ENCODE measurements around the gene KCNF1.

Gene KCNF1

DNA sequence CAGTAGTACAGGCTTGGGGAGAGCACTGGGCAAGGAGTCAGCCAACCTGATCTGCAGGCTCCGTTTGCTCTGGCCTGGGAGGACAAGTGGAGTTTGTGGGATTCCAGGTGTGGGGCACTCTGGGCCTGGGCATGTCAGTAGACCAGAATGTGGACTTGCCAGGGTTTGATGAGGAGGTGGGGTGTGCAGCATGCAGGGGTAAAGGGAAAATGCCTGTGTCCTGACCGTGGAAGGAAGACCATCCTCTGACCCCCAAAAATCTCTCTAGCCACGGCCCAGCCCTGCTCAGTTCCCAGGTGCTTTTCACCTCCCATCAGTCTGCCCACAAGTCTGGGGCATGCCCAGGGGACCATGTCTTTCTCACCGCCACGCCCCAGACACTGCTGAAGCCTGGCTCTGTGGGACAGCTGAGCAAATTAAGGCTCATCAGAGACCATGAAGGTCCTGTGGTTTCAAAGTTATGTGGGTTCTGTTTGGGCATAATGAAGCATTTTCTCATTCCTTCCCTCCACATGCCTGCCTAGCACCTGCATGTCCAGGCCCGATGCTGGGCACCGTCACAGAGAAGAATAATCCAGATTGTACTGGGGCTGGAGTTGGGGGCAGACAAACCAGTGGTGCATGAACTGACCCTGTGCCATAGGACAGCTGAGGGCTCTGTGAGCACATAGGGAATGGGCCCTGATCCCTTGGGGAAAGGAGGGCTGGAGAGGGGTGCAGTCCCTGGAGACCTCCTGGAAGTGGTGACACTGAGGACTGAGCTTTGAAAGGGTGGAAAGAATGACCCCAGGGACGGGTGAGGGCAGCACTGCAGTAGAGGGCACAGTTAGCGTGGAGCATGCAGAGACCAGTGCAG lies 6.5 kb upstream of the KCNF1 start:
- no peak for DNase-seq

DNA sequence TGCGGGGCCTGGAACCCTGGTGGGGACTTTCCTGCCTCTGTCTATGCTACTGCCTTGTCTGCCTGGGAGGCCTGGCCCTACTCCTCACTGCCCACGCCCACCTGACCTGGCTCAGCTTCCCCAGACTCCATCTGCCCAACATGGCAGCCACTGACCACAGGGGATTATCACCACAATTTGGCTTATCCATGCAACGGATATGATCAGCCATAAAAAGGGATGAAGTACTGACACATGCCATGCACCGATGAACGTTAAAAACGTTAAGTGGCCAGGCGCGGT lies 5.9 kb upstream of the KCNF1 start:
- no peak for DNase-seq

GRCh38 chr2:10906926-10907625 lies 4.7 kb upstream of the KCNF1 start:
- no peak for DNase-seq

GRCh38 chr2:10908195-10908594 lies 3.5 kb upstream of the KCNF1 start:
- DNase-seq, result no peak

- DNase-seq, result no peak
These were observed 2.4 kb upstream of the KCNF1 start for GRCh38 chr2:10909050-10909995.

DNA sequence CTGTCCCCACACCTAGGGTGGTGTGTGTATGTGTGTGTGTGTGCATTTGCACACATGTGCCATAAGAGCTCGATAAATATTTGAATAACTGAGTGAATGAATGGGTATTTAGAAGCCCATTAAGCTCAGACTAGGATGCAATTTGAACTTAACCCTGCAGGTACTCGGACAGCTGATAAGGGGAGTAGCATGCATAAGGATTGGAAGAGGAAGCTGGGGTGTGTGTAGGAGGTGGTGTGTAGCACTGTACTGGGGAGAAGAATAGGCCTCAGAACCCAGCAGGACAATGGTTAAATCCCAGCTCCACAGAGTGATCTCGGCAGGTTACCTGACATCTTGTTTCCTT lies 1.8 kb upstream of the KCNF1 start:
- DNase-seq, result no peak

DNA sequence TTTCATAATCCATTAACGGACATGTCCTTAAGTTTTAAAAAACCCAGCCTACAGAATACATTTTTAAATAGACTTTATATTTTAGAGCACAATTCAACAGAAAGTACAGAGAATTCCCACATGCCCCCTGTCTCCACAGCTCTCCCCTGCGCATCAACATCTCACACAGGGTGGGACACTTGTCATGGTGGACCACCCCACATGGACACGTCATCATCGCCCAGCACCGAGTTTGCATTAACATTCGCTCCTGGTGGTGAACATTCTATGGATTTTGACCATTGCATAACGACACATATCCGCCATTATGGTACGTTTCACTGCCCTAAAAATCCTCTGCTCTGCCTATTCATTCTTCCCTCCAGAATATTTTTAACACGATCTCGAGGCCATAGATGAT lies 1.1 kb upstream of the KCNF1 start:
- no peak for DNase-seq

- no peak for DNase-seq
These were observed 470 bp downstream of the KCNF1 start for GRCh38 chr2:10912076-10912731.

DNA sequence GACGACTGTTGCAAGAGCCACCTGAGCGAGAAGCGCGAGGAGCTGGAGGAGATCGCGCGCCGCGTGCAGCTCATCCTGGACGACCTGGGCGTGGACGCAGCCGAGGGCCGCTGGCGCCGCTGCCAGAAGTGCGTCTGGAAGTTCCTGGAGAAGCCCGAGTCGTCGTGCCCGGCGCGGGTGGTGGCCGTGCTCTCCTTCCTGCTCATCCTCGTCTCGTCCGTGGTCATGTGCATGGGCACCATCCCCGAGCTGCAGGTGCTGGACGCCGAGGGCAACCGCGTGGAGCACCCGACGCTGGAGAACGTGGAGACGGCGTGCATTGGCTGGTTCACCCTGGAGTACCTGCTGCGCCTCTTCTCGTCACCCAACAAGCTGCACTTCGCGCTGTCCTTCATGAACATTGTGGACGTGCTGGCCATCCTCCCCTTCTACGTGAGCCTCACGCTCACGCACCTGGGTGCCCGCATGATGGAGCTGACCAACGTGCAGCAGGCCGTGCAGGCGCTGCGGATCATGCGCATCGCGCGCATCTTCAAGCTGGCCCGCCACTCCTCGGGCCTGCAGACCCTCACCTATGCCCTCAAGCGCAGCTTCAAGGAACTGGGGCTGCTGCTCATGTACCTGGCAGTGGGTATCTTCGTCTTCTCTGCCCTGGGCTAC lies 1.2 kb downstream of the KCNF1 start:
- no peak for DNase-seq

GRCh38 chr2:10913501-10914271 lies 2.0 kb downstream of the KCNF1 start:
- no peak for DNase-seq

DNA sequence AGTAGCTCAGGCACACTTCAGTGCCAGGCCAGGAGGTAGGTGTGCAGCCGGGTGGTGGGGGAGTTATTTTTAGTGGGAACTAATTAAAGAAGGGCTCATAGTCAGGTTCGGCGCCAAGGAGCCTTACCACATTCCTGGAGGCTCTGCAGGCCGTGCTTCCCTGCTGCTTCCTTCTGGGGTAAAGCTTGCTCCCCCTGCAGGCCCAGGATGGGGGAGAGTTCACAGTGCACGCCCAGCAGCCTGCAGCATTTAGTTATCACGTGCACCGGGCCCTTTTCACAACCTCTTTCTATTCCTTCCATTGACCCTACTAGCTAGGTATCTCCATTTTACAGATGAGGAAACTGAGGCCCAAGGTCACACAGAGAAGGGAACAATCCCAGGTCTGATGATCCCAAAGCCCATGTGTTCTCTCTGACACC lies 2.5 kb downstream of the KCNF1 start:
- no peak for DNase-seq

- DNase-seq, result no peak
These were observed 3.5 kb downstream of the KCNF1 start for GRCh38 chr2:10915236-10915635.

DNA sequence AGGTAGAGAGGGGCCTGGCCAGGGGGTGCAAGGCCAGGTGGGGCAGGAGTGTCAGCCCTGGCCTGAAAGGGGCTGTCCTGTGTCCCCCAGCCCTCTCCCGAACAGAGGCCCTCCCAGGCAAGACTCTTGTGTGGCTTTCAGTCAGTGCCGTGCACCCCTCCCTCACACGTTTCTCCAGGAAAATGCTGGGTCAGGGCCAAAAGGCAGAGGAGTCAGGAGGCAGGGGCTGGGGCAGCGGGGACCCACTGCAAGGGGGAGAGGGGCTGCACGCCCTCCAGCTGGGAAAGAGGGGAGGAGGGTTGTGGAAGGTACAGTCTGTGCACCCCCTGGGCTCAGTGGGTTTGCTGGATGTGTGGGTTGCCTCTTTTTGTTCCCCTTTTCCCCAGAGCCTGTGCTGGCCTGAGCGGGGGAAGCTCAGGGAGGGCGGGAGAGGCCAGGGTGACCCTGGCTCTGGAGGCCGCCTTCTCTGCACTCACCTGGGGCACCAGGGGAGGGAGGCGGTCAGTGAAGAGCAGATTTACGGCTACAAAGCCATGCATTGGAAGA lies 4.1 kb downstream of the KCNF1 start:
- DNase-seq, result no peak

DNA sequence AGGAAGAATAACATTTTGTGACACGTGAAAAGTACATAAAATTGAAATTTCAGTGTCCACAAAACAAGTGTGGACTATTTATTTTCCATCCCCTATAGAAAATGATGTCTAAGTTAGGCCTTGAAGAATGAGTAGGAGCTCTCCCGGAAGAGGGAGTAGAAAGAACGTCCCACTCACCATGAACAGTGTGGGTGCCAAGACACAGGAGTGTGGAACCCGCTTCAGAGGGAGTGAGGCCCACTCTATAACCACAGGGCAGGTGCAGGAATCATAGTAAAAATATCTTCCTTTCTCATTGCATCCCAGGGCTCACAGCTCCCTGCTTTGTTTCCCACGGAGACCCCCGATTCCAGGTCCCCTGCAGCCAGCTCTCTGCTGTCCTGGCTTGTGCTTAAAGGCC lies 5.2 kb downstream of the KCNF1 start:
- DNase-seq, result no peak

DNA sequence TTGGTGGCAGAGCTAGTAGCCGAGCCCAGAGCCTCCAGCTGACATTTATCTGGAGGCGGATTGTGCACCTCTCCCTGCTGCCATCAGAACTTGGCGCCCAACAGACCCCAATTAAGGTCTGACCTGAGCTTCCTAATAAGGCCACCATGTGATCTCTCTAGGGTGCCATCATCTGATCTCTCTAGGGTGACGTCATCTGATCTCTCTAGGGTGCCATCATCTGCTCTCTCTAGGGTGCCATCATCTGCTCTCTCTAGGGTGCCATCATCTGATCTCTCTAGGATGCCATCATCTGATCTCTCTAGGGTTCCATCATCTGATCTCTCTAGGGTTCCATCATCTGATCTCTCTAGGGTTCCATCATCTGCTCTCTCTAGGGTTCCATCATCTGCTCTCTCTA lies 6.2 kb downstream of the KCNF1 start:
- no peak for DNase-seq

DNA sequence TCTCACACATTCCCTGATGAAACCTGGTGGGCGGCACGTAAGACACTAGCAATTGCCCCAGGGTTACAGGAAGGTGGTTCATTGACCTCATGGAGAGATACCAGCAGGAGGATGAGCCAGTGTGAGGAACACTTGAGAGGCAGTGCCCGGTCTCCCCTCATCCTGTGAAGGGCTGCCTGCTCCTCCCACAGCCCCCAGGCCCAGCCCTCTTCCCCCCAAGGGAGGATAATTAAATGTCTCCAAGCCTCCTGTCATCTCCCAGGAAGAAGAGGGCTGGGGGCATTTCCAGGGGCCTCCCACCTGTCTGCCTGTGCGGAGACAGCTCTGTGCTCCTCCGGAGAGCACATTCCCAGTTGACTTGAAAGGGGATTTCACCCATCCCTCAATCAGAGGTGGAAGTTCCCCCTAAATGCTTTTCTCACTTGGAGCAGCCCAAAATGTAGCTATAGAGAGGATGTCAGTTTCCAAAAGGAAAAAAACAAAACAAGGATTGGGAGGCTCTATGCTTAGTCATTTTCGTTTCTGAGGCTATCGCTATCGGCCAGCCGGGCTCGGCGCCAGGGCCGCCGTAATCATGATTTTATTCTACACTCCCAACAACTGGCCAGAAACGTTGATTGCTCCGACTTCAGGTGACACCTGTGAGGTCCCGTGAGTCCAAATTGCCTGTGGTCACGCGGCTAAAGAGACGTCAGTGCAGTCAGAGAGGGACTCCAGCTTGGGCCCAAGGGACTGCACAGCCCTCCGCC lies 7.1 kb downstream of the KCNF1 start:
- peak; percentile 27 for DNase-seq

DNA sequence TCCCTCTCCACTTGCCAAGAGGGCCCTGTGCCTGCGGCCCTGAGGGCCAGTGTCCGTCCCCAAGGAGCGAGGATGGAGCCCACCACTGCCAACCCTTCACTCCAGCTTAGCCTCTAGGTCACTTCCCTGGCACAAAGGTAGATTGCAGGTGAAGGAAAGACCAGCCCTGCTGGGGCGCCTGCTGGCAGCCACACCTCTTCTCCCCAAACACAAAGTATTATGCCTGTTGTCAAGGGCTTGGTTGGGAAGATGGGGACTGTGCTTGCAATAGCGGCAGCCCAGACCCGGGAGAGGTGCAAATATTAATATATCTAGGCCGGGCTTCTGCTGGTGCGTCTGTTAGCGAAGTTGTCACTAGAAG lies 7.7 kb downstream of the KCNF1 start:
- DNase-seq, result no peak

DNA sequence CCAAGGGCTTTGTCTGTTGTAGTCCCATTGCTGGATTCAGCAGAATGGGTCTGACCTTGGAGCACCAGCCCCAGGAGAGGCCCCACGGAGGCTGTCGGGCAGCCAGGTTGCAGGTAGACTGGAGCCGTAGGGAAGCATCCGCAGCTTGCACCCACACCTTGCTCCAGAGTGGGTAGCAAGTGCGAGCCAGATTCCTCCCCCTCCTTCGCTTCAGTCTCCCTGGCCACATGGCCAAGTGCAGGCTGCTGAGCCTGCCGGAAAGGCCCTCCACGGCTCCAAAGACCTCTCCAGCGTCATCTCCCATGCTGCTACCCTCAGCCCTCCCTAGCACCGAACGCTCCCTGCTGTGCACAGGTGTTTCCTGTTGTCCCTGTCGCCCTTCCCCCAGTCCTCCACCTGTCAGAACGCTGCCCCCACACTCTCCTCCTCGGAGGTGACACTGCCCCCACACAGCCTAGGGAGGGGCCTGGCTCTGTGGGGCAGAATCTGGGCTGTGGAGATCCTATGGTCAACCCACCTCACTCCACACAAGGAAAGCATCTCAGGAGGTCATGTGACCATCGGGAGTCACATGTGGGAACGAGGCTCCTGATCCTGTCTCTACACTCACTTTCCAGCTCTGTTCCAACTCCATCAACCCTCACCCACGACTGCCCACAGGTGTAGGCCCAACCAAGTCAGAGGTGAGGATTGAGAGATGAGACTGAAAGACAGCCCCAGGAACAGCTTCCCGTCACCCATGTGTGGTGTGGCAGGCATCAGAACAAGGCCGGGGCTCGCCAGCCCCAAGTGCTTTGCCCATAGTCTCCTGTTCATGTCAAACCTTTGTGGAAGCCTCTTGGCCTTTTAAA lies 8.3 kb downstream of the KCNF1 start:
- DNase-seq, result peak; percentile 59

DNA sequence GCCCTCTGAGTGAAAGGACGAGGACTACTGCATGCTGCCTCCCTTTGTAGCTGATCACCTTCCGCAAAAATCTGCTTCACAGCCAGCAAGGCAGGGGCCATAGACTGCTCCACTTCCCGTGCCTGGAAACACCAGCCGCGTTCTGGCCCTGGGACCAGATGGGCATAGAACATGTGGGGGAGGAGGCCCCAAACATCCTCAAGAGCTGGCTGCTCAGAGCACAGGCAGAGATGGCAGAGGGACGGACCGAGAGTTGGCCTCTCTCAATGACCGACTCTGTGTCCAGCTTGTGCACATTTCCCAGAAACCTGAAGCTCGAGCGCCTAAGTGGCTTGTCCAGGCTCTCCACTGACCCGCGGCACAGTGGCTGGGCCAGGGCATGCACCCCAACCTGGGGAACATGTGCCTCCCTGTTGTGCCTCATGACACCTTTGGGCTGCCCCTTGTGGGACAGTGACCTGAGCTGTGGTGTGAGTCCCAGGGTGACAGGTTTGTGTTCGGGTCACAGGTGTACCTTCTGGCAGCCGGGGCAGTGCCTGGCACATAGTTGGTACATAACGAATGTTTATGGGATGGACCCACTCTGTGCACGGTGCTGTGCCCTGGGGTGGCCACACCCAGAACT lies 9.1 kb downstream of the KCNF1 start:
- DNase-seq, result no peak

All from NCI-H2029 (cell line).